Heart right ventricle (tissue), 16 donors: ENCODE results near the gene EIF2B4. TPM values are rescaled to one million over a fixed set of nuclear protein-coding genes. Genes with fewer than 3 reads are reported as not detected.

Experiments
- ATAC-seq, 8 donors: fragments of 200-7000 bp; cut with Tn5 transposase; one replicate each; pipeline ENCODE4 v1.9.1; 2020; ENCODE audit warnings: mild to moderate bottlenecking in 8 of 8, moderate library complexity in 8 of 8, moderate number of reproducible peaks in 1 of 8
- DNase-seq, 2 donors: peaks; one replicate each; pipeline ENCODE4 v3.0.0-alpha.2; 2020
- H3K27ac ChIP-seq, 10 donors: fragments of 200-600 bp; sonication (generic) in 2 of 10; one replicate each; pipeline versions ENCODE4 v1.5.0 to v1.8.0; 2020 to 2022; ENCODE audit warnings: mild to moderate bottlenecking in 3 of 10
- H3K27me3 ChIP-seq, 7 donors: fragments of 200-600 bp; one replicate each; pipeline ENCODE4 v1.8.0; 2021 to 2022; ENCODE audit warnings: mild to moderate bottlenecking in 2 of 7
- H3K36me3 ChIP-seq, 9 donors: fragments of 200-600 bp; sonication (generic) in 1 of 9; one replicate each; pipeline versions ENCODE4 v1.5.0 to v1.8.0; 2020 to 2022; ENCODE audit warnings: mild to moderate bottlenecking in 2 of 9
- H3K4me1 ChIP-seq, 9 donors: fragments of 200-600 bp; sonication (generic) in 1 of 9; one replicate each; pipeline versions ENCODE4 v1.5.0 to v1.8.0; 2020 to 2022; ENCODE audit warnings: mild to moderate bottlenecking in 4 of 9
- H3K4me3 ChIP-seq, 10 donors: fragments of 200-600 bp; sonication (generic) in 2 of 10; one replicate each; pipeline versions ENCODE4 v1.5.0 to v1.8.0; 2020 to 2022; ENCODE audit warnings: mild to moderate bottlenecking in 7 of 10, moderate library complexity in 2 of 10
- H3K9me3 ChIP-seq, 11 donors: fragments of 200-600 bp in 10 of 11; sonication (generic) in 2 of 11; one replicate each; pipeline versions ENCODE4 v1.5.0 to v1.8.0; 2013 to 2022; ENCODE audit warnings: mild to moderate bottlenecking in 2 of 11, control low read depth in 1 of 11, moderate library complexity in 1 of 11
- WGBS, 2 donors: extraction: QIAGEN DNeasy Blood & Tissue Kit; methylation state at CpG; one replicate each; pipeline ENCODE4 v1.1.7; 2013; ENCODE audit warnings: inconsistent platforms in 1 of 2; 5-methylcytosine and 5-hydroxymethylcytosine counted together
- intact Hi-C, 10 donors: fragments of 100-400 bp; cut with DNase I; formaldehyde crosslinking; loops; one replicate each; pipeline versions ENCODE4 v1.11.1 to v1.14.2; 2022
- polyA plus RNA-seq, 2 donors: library from polyadenylated mRNA; stranded (reverse); fragments of 200-250 nt; gene quantifications; one replicate each; pipeline ENCODE4 v1.2.3, GENCODE V29; 2013
- total RNA-seq, 10 donors: library from RNA; stranded (reverse); fragmentation: NEBNext Ultra II Directional in 3 of 10; extraction: Animal tissue kit (Norgen Biotek cat#: 25700) in 3 of 10; gene quantifications; one replicate each; pipeline versions ENCODE4 v1.2.1 to v1.2.4, GENCODE V29; 2021 to 2023
- TF ChIP-seq, protein P1 (sequence below), 9 donors: fragments of 200-600 bp; sonication (generic) in 2 of 9; IDR thresholded peaks; one replicate each; pipeline versions ENCODE4 v1.5.0 to v1.8.0; 2021 to 2022; ENCODE audit warnings: antibody characterized with exemption in 9 of 9, mild to moderate bottlenecking in 5 of 9, moderate library complexity in 1 of 9
- donor health status: Arrhythmogenic right ventricular cardiomyopathy.
- donor health status: ischemic (EF 13 %, LVEDD 7.1; RV severe dilation, severe dysfunction).
- donor health status: healthy with polysubstance abuse.
- donor health status: DM: no; HTN: yes; CAD: no.
- donor health status: DM: no; HTN: no; CAD: no.
- donor health status: ischemic (EF 25% LVEDD 6.9; RV normal size, moderate dysfunction).
- donor health status: ischemic (EF 25% LVEDD 5.7; RV mildly dilated, moderate dysfunction).
- donor health status: healthy.
- donor health status: DM: yes; HTN: yes; CAD: no.
- donor health status: Ischemic cardiomyopathy.
- donor health status: ischemic (EF 35%, LVEDD 5.7; RV mildly dilated, moderate dysfunction).
- donor health status: nonischemic (EF 11% LVEDD 7.7; RV severe dilation, severe dysfunction).
- donor health status: DM: yes; HTN: yes; CAD: no.
- donor health status: PGD.
- donor health status: ischemic (EF 29% LVEDD 5.4; RV normal size, mild dysfunction).
- donor health status: nonischemic (EF 23%, LVEDD 6.1; RV moderate dilation, normal function).

The EIF2B4 gene
- total and polyA plus RNA-seq, 12 donors: 26.4 to 70.7 (median 36.3) TPM

DNA sequence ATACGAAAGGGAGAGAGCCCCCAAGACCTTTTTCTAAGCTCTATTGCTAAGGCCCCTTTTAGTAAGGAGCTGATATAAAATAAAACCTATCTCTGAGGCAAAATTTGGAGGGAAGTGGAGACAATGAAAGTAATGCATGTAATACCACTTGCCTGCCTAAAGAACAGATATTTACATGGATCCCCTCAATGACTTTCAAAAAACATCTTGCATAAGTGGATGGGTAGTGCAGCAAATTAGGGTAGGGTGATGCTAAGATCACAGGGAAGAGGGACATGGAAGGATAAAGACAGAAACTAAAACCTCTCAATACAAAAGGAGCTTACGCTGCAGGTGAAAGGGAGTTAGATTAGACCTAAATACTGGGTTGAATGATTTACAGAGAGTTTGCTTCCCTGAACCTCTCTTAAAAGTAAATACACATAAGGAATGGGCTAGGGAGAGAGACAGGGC is 9.3 kb upstream of the EIF2B4 start:
- TF ChIP-seq, protein P1, sequence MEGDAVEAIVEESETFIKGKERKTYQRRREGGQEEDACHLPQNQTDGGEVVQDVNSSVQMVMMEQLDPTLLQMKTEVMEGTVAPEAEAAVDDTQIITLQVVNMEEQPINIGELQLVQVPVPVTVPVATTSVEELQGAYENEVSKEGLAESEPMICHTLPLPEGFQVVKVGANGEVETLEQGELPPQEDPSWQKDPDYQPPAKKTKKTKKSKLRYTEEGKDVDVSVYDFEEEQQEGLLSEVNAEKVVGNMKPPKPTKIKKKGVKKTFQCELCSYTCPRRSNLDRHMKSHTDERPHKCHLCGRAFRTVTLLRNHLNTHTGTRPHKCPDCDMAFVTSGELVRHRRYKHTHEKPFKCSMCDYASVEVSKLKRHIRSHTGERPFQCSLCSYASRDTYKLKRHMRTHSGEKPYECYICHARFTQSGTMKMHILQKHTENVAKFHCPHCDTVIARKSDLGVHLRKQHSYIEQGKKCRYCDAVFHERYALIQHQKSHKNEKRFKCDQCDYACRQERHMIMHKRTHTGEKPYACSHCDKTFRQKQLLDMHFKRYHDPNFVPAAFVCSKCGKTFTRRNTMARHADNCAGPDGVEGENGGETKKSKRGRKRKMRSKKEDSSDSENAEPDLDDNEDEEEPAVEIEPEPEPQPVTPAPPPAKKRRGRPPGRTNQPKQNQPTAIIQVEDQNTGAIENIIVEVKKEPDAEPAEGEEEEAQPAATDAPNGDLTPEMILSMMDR (IDR thresholded peaks at IDR 0.05): no peak
- Histone ChIP-seq H3K9me3 (no peaks in the 10 kb centered on the region), H3K4me1 (peaks cover 5 to 33% (median 17%) of the 10 kb centered on the region in 9 donors), H3K4me3 (peak overlapping the region in 8 of 10 donors; percentile 47 to 72 (median 67)), H3K27ac (peak overlapping the region in 7 of 10 donors; percentile 81 to 93 (median 90)), H3K27me3 (no peaks in the 10 kb centered on the region), H3K36me3 (peaks cover 0 to 79% (median 52%) of the 10 kb centered on the region in 9 donors)
- ATAC-seq (no peak), DNase-seq (no peak)
- WGBS, 2 donors: 89 to 91% methylated on average over 2 of the region's 2 CpGs
- intact Hi-C loops: loop anchor here in 1 of 10 donors (10.0 kb wide), 1 partner anchor 605 kb away; no protein-coding TSS in a partner anchor

DNA sequence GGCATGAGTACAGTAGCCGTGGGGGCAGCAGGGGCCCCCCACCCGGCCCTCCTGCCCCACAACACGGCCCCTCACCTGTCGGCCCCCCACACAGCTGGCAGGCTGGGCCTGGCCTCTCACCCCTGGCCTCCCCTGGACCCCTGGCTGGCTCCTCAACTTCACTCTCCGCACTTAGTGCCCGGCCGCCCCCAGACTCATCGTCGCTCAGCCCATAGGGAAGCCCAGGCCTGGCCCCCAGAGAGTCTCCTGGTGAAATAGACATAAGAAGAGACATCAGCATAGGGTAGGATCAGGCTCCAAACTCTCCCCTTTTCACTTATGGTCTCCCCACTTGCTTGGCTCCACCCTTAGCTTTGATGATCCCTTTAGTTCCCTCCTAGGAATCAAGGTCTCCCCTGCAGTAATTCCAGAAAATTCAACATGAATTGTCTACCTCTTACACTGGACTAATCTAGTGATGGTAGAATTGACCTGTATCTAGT is 8.7 kb upstream of the EIF2B4 start:
- TF ChIP-seq, protein P1 (IDR thresholded peaks at IDR 0.05): no peak
- intact Hi-C loops: loop anchor here in 1 of 10 donors (10.0 kb wide), 1 partner anchor 604 kb away; no protein-coding TSS in a partner anchor
- H3K27me3 ChIP-seq: no peaks in the 10 kb centered on the region
- no peak for DNase-seq
- H3K9me3 ChIP-seq: no peaks in the 10 kb centered on the region
- peaks cover 0 to 79% (median 52%) of the 10 kb centered on the region in 9 donors for H3K36me3 ChIP-seq
- peak overlapping the region in 1 of 10 donors; percentile 70 for H3K4me3 ChIP-seq
- 74 to 85% methylated on average over 8 to 9 of the region's 9 CpGs for WGBS, 2 donors
- ATAC-seq: peak in 1 of 8 donors; percentile 15
- H3K4me1 ChIP-seq: peaks cover 5 to 33% (median 17%) of the 10 kb centered on the region in 9 donors
- H3K27ac ChIP-seq: peak overlapping the region in 1 of 10 donors; percentile 81

DNA sequence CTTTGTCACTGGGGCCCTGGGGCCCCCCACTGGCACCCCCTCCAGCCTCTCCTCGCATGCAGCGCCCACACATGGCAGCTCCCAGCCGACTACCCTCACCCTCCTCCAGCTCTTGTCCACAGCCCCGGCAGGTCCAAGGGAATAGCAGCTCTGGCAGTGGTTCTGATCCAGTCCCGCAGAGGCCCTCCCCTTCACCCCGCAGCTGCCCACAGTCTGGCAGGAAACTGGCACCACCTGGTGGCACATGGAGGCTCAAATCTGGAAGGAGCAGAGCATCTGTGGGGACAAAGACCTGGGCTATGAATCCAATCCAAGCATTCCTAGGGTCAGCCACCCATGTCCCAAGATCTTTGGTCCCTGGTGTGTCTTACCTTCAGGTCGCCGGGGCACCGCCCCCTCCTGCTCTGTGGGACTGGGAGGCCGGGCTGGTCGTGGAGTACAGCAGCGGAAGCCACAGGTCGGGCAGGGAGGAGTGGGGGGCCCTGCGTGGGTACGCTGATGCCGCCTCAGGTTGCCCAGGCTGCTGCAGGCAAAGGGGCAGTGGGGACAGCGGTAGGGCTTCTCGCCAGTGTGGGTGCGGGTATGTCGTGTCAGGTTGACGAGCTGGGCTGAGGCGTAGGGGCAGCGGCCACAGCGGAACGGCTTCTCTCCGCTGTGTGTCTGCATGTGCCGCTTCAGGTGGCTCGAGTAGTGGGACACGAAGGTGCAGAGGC is 8.1 kb upstream of the EIF2B4 start:
- TF ChIP-seq, protein P1 (IDR thresholded peaks at IDR 0.05): peak in 5 of 9 donors; percentile 14 to 29 (median 23)
- 82 to 83% methylated on average over 29 of the region's 29 CpGs for WGBS, 2 donors
- ATAC-seq (peak in 2 of 8 donors; percentile 0 to 1), DNase-seq (no peak)
- H3K4me3 ChIP-seq: no peak overlapping the region
- H3K27ac ChIP-seq: peak overlapping the region in 1 of 10 donors; percentile 26
- H3K36me3 ChIP-seq: peaks cover 0 to 79% (median 53%) of the 10 kb centered on the region in 9 donors
- no peaks in the 10 kb centered on the region for H3K27me3 ChIP-seq
- H3K4me1 ChIP-seq: peaks cover 5 to 33% (median 17%) of the 10 kb centered on the region in 9 donors
- no peaks in the 10 kb centered on the region for H3K9me3 ChIP-seq
- intact Hi-C loops: loop anchor here in 1 of 10 donors (10.0 kb wide), 1 partner anchor 603 kb away; no protein-coding TSS in a partner anchor

DNA sequence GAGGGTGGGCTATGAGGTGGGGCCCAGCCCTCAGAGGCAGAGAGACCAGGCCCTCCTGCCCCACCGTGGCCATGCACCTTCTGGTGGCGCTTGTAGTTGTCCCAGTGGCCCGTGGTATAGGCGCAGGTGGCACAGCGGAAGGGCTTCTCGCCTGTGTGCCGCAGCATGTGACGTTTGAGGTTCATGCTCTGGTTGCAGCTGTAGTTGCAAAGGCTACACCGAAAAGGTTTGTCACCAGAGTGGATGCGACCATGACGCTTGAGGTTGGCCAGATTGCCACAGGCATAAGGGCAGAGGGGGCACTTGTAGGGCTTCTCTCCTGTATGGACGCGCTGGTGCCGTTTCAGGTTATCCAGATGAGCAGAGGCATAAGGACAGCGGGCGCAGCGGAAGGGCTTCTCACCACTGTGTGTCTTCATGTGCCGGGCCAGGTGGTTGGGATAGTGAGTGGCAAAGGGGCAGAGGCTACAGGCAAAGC is 7.5 kb upstream of the EIF2B4 start:
- Histone ChIP-seq H3K27me3 (no peaks in the 10 kb centered on the region), H3K4me3 (no peak overlapping the region), H3K4me1 (peaks cover 5 to 39% (median 19%) of the 10 kb centered on the region in 9 donors), H3K27ac (no peak overlapping the region), H3K36me3 (peaks cover 0 to 79% (median 55%) of the 10 kb centered on the region in 9 donors), H3K9me3 (no peaks in the 10 kb centered on the region)
- TF ChIP-seq, protein P1 (IDR thresholded peaks at IDR 0.05): no peak
- DNase-seq: no peak
- 87 to 89% methylated on average over 18 of the region's 18 CpGs for WGBS, 2 donors
- intact Hi-C loops: loop anchor here in 1 of 10 donors (10.0 kb wide), 1 partner anchor 603 kb away; no protein-coding TSS in a partner anchor
- ATAC-seq: no peak
